GM12878 (cell line): ENCODE results near the gene DSC2. TPM values are rescaled to one million over a fixed set of nuclear protein-coding genes. Genes with fewer than 3 reads are reported as not detected.

Experiments
- ATAC-seq: fragments of 200-7000 bp; cut with Tn5 transposase; 3 replicates; pipeline ENCODE4 v1.9.1; 2020; ENCODE audit warnings: mild to moderate bottlenecking, moderate library complexity
- BruUV-seq: library from RNA; stranded (reverse); fragments of 400-500 nt; replicated peaks from 2 replicates; lab custom pipeline; 2021; lab: Mats Ljungman, UMichigan
- CTCF ChIA-PET: fragments of 300-600 bp; sonication (Branson Sonifier 250); formaldehyde crosslinking; extraction: SDS; loops from one replicate; lab custom pipeline; 2021; ENCODE audit warnings: inconsistent platforms; lab: Yijun Ruan, JAX
- POLR2A ChIA-PET: fragments of 350-600 bp; formaldehyde crosslinking; extraction: SDS; loops from one replicate; lab custom pipeline; 2021; ENCODE audit warnings: inconsistent platforms; lab: Charles Lee
- RAD21 ChIA-PET: fragments of 300-600 bp; sonication (Branson Sonifier 250); formaldehyde crosslinking; loops from one replicate; lab custom pipeline; 2023; ENCODE audit warnings: antibody characterized with exemption; ENCODE audit not compliant: unreplicated experiment; lab: Charles Lee
- SMC1A ChIA-PET: fragments of 300-600 bp; sonication (Branson Sonifier 250); formaldehyde crosslinking; loops from one replicate; lab custom pipeline; 2023; ENCODE audit not compliant: unreplicated experiment, uncharacterized antibody; lab: Charles Lee
- DNase-seq: peaks from one replicate; pipeline ENCODE4 v3.0.0-alpha.2; 2011; ENCODE audit warnings: low read depth, low spot score
- FAIRE-seq: peaks from 3 replicates; lab custom pipeline; 2011; peaks lifted over from hg19 to GRCh38; lab: Jason Lieb, UNC
- H2AFZ ChIP-seq: 2 replicates; pipeline ENCODE4 v1.6.0; 2011; ENCODE audit warnings: low read depth, low read length, control low read depth; ENCODE audit not compliant: control insufficient read depth
- H3K27ac ChIP-seq: 2 replicates; pipeline ENCODE4 v1.5.1; 2011; ENCODE audit warnings: control low read depth; ENCODE audit not compliant: control insufficient read depth, insufficient read depth
- H3K27me3 ChIP-seq, 2 experiments: replicated peaks in 1 of 2; 2 replicates each; pipeline versions ENCODE4 v1.6.0 to v1.6.1; 2011; ENCODE audit warnings: low read length in 1 of 2; ENCODE audit not compliant: control insufficient read depth in 2 of 2, insufficient read depth in 2 of 2
- H3K36me3 ChIP-seq, 2 experiments: 2 replicates each; pipeline ENCODE4 v1.5.1; 2011; ENCODE audit warnings: low read length in 1 of 2; ENCODE audit not compliant: control insufficient read depth in 2 of 2, insufficient read depth in 2 of 2
- H3K4me1 ChIP-seq: 2 replicates; pipeline ENCODE4 v1.6.1; 2011; ENCODE audit warnings: mild to moderate bottlenecking, low read length, moderate library complexity, mixed read lengths; ENCODE audit not compliant: control insufficient read depth, insufficient read depth
- H3K4me2 ChIP-seq: 2 replicates; pipeline ENCODE4 v1.6.0; 2011; ENCODE audit warnings: control low read depth; ENCODE audit not compliant: control insufficient read depth, insufficient read depth
- H3K4me3 ChIP-seq: fragments of 200-600 bp; sonication (generic); 2 replicates; pipeline ENCODE4 v1.5.1; 2016
- H3K79me2 ChIP-seq: 2 replicates; pipeline ENCODE4 v1.6.0; 2011; ENCODE audit warnings: low read length; ENCODE audit not compliant: control insufficient read depth, insufficient read depth
- H3K9ac ChIP-seq: 2 replicates; pipeline ENCODE4 v1.8.0; 2011; ENCODE audit warnings: low read length, control low read depth, mixed read lengths; ENCODE audit not compliant: control insufficient read depth, insufficient read depth
- H3K9me3 ChIP-seq: replicated peaks from 3 replicates; pipeline ENCODE4 v1.5.1; 2011; ENCODE audit warnings: mild to moderate bottlenecking, low read length; ENCODE audit not compliant: control insufficient read depth, insufficient read depth
- H4K20me1 ChIP-seq: 2 replicates; pipeline ENCODE4 v1.6.0; 2011; ENCODE audit not compliant: control insufficient read depth, insufficient read depth
- EED ChIP-seq: sonication (generic); IDR thresholded peaks from 2 replicates; pipeline ENCODE4 v1.6.1; 2016; ENCODE audit warnings: antibody characterized with exemption, low read depth
- EZH2 ChIP-seq: IDR thresholded peaks from 2 replicates; pipeline ENCODE4 v1.6.1; 2012; ENCODE audit warnings: low read depth, mild to moderate bottlenecking, control low read depth, inconsistent platforms, low read length, borderline replicate concordance; ENCODE audit not compliant: control insufficient read depth
- FOXK2 ChIP-seq: fragments of 450-650 bp; IDR thresholded peaks from 2 replicates; pipeline ENCODE4 v1.6.1; 2017; ENCODE audit warnings: mild to moderate bottlenecking, moderate library complexity
- MTA2 ChIP-seq: fragments of 450-650 bp; IDR thresholded peaks from 2 replicates; pipeline ENCODE4 v1.6.1; 2016; ENCODE audit warnings: low read depth, mild to moderate bottlenecking, moderate library complexity
- MYC ChIP-seq: IDR thresholded peaks from 2 replicates; pipeline ENCODE4 v1.6.1; 2011; ENCODE audit warnings: mild to moderate bottlenecking, low read length, moderate library complexity, inconsistent platforms; ENCODE audit not compliant: insufficient read depth, insufficient replicate concordance, insufficient read length, severe bottlenecking
- NFYA ChIP-seq: IDR thresholded peaks from 2 replicates; pipeline ENCODE4 v1.6.1; 2011; ENCODE audit warnings: low read depth, mild to moderate bottlenecking, low read length, improper control_type of control experiment, borderline replicate concordance
- SMAD1 ChIP-seq: fragments of 450-650 bp; IDR thresholded peaks from 2 replicates; pipeline ENCODE4 v1.6.1; 2018; ENCODE audit warnings: mild to moderate bottlenecking, low read depth; ENCODE audit not compliant: partially characterized antibody
- SRF ChIP-seq, 2 experiments: IDR thresholded peaks; 2 replicates each; pipeline ENCODE4 v1.6.1; 2011; ENCODE audit warnings: low read depth in 2 of 2, low read length in 2 of 2, mild to moderate bottlenecking in 1 of 2, moderate library complexity in 1 of 2
- SUPT20H ChIP-seq: IDR thresholded peaks from 2 replicates; pipeline ENCODE4 v1.6.1; 2011; ENCODE audit warnings: low read depth, mild to moderate bottlenecking, low read length, moderate library complexity, borderline replicate concordance; ENCODE audit not compliant: control insufficient read depth
- SUZ12 ChIP-seq: fragments of 200-600 bp; sonication (generic); IDR thresholded peaks from one replicate; pipeline ENCODE4 v1.6.1; 2018; ENCODE audit warnings: antibody characterized with exemption, mild to moderate bottlenecking; ENCODE audit not compliant: unreplicated experiment
- TARDBP ChIP-seq: IDR thresholded peaks from 2 replicates; pipeline ENCODE4 v1.6.1; 2016; ENCODE audit warnings: borderline replicate concordance
- TBL1XR1 ChIP-seq: IDR thresholded peaks from 2 replicates; pipeline ENCODE4 v1.6.1; 2012; ENCODE audit warnings: low read depth, low read length, improper control_type of control experiment
- ZNF384 ChIP-seq: IDR thresholded peaks from 2 replicates; pipeline ENCODE4 v1.6.1; 2012; ENCODE audit warnings: low read depth, mild to moderate bottlenecking, low read length, improper control_type of control experiment, borderline replicate concordance
- ZNF687 ChIP-seq: fragments of 450-650 bp; IDR thresholded peaks from 2 replicates; pipeline ENCODE4 v1.6.1; 2017; ENCODE audit warnings: mild to moderate bottlenecking, moderate library complexity
- WGBS: methylation state at CpG from one replicate; pipeline ENCODE4 v1.1.6; 2016; ENCODE audit warnings: low lambda C conversion rate; ENCODE audit not compliant: insufficient replicate concordance, insufficient coverage; ENCODE audit errors: missing lambda C conversion rate; 5-methylcytosine and 5-hydroxymethylcytosine counted together
- in situ Hi-C: fragments of 300-500 bp; cut with MboI; formaldehyde crosslinking; loops from 9 replicates; pipeline ENCODE4 v1.14.3; 2018; ENCODE audit warnings: mixed read lengths
- intact Hi-C: fragments of 100-400 bp; cut with micrococcal nuclease; formaldehyde crosslinking; loops from one replicate; pipeline ENCODE4 v1.14.2; 2022; ENCODE audit not compliant: unreplicated experiment
- polyA plus RNA-seq, 11 experiments: library from polyadenylated mRNA; depleted of rRNA in 4 of 11; unstranded in 6 of 11; stranded (reverse) in 5 of 11; fragments of >200 nt; fragmentation: Nextera tagmentation in 4 of 11; fragmentation: Illumina TruSeq in 1 of 11; extraction: Ambion mirVana in 4 of 11; extraction: Trizol in 1 of 11; gene quantifications; 1 replicate in 1 of 11; 2 replicates in 10 of 11; pipeline versions ENCODE4 v1.2.1 to v1.2.3, GENCODE V29; 2011 to 2016; ENCODE audit warnings: inconsistent platforms in 2 of 11, missing spikeins in 2 of 11, low read depth in 1 of 11
- total RNA-seq, 4 experiments: library from RNA; depleted of rRNA in 3 of 4; stranded (reverse); fragments of >200 nt in 3 of 4; fragmentation: Illumina TruSeq in 1 of 4; extraction: Trizol in 1 of 4; gene quantifications; 2 replicates each; pipeline versions ENCODE4 v1.2.1 to v1.2.3, GENCODE V29; 2013 to 2021
- TF ChIP-seq, protein P1 (sequence below): fragments of 450-650 bp; IDR thresholded peaks from 2 replicates; pipeline ENCODE4 v1.6.1; 2017; ENCODE audit warnings: low read depth, mild to moderate bottlenecking, moderate library complexity
- TF ChIP-seq, protein P2 (sequence below): IDR thresholded peaks from 2 replicates; pipeline ENCODE4 v1.6.1; 2012; ENCODE audit warnings: low read depth, low read length, improper control_type of control experiment
- TF ChIP-seq, protein P3 (sequence below), 3 experiments: IDR thresholded peaks in 2 of 3; conservative IDR thresholded peaks in 1 of 3; 2 replicates each; pipeline ENCODE4 v1.5.1; 2011; ENCODE audit warnings: low read depth in 3 of 3, low read length in 3 of 3, mild to moderate bottlenecking in 3 of 3, control low read depth in 2 of 3, moderate library complexity in 2 of 3, inconsistent platforms in 1 of 3, mixed read lengths in 1 of 3; ENCODE audit not compliant: control insufficient read depth in 2 of 3, insufficient read depth in 1 of 3; ENCODE audit errors: extremely low read depth in 1 of 3

DSC2 gene
- total and polyA plus RNA-seq, 10 of the 15 experiments (the other 5 are each of a cell fraction or from before 2014, with no cell fraction given): 1.2 to 4.9 (median 3.0) TPM; not detected in 1

GRCh38 chr18:31112804-31113203 lies 10.6 kb upstream of the DSC2 start:
- ChIA-PET RAD21 (no interaction called here), CTCF (no interaction called here), SMC1A (interaction anchor here (0.6 to 0.9 kb wide), 2 partner anchors 29 to 55 kb away, joined by 3 to 4 read pairs; no protein-coding TSS in a partner anchor), POLR2A (no interaction called here)
- Histone ChIP-seq H4K20me1 (no peaks in the 10 kb centered on the region), H3K4me2 (no peak overlapping the region), H3K27me3 (no peaks in the 10 kb centered on the region), H3K4me1 (no peaks in the 10 kb centered on the region), H3K36me3 (no peaks in the 10 kb centered on the region), H3K27ac (no peak overlapping the region), H3K4me3 (no peak overlapping the region), H3K79me2 (no peaks in the 10 kb centered on the region), H3K9me3 (no peaks in the 10 kb centered on the region), H3K9ac (no peak overlapping the region), H2AFZ (no peak overlapping the region)
- intact Hi-C loops (no loop called here), in situ Hi-C loops (no loop called here)
- ATAC-seq (no peak), FAIRE-seq (no peak), DNase-seq (no peak)
- WGBS: 4% methylated on average over 2 of the region's 2 CpGs
- no TSS peak for BruUV-seq
- TF ChIP-seq EED: no peak
- no peak for TF ChIP-seq TBL1XR1
- no peak for TF ChIP-seq NFYA
- TF ChIP-seq TARDBP: no peak
- TF ChIP-seq, protein P1, sequence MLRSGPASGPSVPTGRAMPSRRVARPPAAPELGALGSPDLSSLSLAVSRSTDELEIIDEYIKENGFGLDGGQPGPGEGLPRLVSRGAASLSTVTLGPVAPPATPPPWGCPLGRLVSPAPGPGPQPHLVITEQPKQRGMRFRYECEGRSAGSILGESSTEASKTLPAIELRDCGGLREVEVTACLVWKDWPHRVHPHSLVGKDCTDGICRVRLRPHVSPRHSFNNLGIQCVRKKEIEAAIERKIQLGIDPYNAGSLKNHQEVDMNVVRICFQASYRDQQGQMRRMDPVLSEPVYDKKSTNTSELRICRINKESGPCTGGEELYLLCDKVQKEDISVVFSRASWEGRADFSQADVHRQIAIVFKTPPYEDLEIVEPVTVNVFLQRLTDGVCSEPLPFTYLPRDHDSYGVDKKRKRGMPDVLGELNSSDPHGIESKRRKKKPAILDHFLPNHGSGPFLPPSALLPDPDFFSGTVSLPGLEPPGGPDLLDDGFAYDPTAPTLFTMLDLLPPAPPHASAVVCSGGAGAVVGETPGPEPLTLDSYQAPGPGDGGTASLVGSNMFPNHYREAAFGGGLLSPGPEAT: no peak
- TF ChIP-seq SUPT20H: no peak
- no peak for TF ChIP-seq SMAD1
- TF ChIP-seq, protein P2, sequence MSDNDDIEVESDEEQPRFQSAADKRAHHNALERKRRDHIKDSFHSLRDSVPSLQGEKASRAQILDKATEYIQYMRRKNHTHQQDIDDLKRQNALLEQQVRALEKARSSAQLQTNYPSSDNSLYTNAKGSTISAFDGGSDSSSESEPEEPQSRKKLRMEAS: no peak
- TF ChIP-seq ZNF384: no peak
- TF ChIP-seq EZH2: no peak
- TF ChIP-seq, protein P3, sequence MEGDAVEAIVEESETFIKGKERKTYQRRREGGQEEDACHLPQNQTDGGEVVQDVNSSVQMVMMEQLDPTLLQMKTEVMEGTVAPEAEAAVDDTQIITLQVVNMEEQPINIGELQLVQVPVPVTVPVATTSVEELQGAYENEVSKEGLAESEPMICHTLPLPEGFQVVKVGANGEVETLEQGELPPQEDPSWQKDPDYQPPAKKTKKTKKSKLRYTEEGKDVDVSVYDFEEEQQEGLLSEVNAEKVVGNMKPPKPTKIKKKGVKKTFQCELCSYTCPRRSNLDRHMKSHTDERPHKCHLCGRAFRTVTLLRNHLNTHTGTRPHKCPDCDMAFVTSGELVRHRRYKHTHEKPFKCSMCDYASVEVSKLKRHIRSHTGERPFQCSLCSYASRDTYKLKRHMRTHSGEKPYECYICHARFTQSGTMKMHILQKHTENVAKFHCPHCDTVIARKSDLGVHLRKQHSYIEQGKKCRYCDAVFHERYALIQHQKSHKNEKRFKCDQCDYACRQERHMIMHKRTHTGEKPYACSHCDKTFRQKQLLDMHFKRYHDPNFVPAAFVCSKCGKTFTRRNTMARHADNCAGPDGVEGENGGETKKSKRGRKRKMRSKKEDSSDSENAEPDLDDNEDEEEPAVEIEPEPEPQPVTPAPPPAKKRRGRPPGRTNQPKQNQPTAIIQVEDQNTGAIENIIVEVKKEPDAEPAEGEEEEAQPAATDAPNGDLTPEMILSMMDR (IDR thresholded peaks at IDR 0.05 in 2 of 3, conservative IDR thresholded peaks at IDR 0.05 in 1 of 3; ENCODE audit: control insufficient read depth in 2 of 3, extremely low read depth in 1 of 3, insufficient read depth in 1 of 3, low read depth in 3 of 3, low read length in 3 of 3): no peak
- no peak for TF ChIP-seq MYC
- no peak for TF ChIP-seq FOXK2
- no peak for TF ChIP-seq ZNF687
- no peak for TF ChIP-seq SRF (IDR thresholded peaks at IDR 0.05; ENCODE audit: low read depth in 2 of 2, low read length in 2 of 2)
- no peak for TF ChIP-seq SUZ12
- no peak for TF ChIP-seq MTA2
